Measurements from ENCODE around the gene COPS3. TPM values are rescaled to one million over a fixed set of nuclear protein-coding genes. Genes with fewer than 3 reads are reported as not detected.

COPS3 gene
- total and polyA plus RNA-seq, 9 of the 15 experiments (the other 6 are each of a cell fraction or from before 2014, with no cell fraction given): 92.4 to 295 (median 167) TPM

DNA sequence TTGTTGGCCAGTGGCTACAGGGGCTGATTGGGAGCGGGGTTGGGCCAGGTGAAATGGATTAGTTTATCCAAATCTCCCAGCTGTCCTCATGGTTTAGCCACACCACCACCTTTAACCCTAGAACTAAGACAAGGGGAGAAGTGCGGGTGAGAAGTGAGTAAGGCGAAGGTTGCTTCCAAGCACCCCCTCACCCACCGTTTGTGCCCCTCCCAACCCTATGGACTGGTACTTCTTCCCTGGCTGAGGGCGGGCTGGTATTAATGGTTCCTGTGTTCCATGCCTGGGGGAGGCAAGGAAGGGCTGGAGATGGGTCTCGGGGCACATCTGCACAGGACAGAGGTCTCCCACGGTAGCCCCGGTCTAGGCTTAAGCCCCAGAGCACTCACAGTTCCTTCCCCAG is 47.2 kb upstream of the COPS3 start (continued):
- TF ChIP-seq, protein P1, sequence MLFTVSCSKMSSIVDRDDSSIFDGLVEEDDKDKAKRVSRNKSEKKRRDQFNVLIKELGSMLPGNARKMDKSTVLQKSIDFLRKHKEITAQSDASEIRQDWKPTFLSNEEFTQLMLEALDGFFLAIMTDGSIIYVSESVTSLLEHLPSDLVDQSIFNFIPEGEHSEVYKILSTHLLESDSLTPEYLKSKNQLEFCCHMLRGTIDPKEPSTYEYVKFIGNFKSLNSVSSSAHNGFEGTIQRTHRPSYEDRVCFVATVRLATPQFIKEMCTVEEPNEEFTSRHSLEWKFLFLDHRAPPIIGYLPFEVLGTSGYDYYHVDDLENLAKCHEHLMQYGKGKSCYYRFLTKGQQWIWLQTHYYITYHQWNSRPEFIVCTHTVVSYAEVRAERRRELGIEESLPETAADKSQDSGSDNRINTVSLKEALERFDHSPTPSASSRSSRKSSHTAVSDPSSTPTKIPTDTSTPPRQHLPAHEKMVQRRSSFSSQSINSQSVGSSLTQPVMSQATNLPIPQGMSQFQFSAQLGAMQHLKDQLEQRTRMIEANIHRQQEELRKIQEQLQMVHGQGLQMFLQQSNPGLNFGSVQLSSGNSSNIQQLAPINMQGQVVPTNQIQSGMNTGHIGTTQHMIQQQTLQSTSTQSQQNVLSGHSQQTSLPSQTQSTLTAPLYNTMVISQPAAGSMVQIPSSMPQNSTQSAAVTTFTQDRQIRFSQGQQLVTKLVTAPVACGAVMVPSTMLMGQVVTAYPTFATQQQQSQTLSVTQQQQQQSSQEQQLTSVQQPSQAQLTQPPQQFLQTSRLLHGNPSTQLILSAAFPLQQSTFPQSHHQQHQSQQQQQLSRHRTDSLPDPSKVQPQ (CRISPR knock-in tag; IDR thresholded peaks at IDR 0.05; ENCODE audit: borderline replicate concordance): no peak
- TF ChIP-seq SRSF9 (IDR thresholded peaks at IDR 0.05; ENCODE audit: borderline replicate concordance, low read depth, low read length) (no peak), PTBP1 (IDR thresholded peaks at IDR 0.05; ENCODE audit: low read depth, low read length) (no peak), ZNF282 (CRISPR knock-in tag; IDR thresholded peaks at IDR 0.05) (no peak)
- TF ChIP-seq, protein P2, sequence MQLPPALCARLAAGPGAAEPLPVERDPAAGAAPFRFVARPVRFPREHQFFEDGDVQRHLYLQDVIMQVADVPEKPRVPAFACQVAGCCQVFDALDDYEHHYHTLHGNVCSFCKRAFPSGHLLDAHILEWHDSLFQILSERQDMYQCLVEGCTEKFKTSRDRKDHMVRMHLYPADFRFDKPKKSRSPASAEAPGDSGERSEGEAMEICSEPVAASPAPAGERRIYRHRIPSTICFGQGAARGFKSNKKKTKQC (CRISPR knock-in tag; IDR thresholded peaks at IDR 0.05): no peak
- TF ChIP-seq, protein P3, sequence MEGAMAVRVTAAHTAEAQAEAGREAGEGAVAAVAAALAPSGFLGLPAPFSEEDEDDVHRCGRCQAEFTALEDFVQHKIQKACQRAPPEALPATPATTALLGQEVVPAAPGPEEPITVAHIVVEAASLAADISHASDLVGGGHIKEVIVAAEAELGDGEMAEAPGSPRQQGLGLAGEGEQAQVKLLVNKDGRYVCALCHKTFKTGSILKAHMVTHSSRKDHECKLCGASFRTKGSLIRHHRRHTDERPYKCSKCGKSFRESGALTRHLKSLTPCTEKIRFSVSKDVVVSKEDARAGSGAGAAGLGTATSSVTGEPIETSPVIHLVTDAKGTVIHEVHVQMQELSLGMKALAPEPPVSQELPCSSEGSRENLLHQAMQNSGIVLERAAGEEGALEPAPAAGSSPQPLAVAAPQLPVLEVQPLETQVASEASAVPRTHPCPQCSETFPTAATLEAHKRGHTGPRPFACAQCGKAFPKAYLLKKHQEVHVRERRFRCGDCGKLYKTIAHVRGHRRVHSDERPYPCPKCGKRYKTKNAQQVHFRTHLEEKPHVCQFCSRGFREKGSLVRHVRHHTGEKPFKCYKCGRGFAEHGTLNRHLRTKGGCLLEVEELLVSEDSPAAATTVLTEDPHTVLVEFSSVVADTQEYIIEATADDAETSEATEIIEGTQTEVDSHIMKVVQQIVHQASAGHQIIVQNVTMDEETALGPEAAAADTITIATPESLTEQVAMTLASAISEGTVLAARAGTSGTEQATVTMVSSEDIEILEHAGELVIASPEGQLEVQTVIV (CRISPR knock-in tag; IDR thresholded peaks at IDR 0.05; ENCODE audit: borderline replicate concordance): no peak

Measured in K562 (cell line).